Progenitor cell of endocrine pancreas (in vitro differentiated cells): Measurements from ENCODE around the gene CIC. TPM values are rescaled to one million over a fixed set of nuclear protein-coding genes. Genes with fewer than 3 reads are reported as not detected.
A peak's percentile ranks its signal among the peaks of the same experiment; 100 is the strongest.

Experiments
- DNase-seq: peaks from one replicate; pipeline ENCODE4 v3.0.0; 2021; ENCODE audit warnings: low spot score; ENCODE audit not compliant: unreplicated experiment
- H3K27ac Mint-ChIP-seq: 2 replicates; pipeline ENCODE4 v1.8.0; 2021; ENCODE audit warnings: mild to moderate bottlenecking, moderate library complexity, mixed read lengths
- H3K27me3 Mint-ChIP-seq: 2 replicates; pipeline ENCODE4 v1.8.0; 2021; ENCODE audit warnings: mixed read lengths
- H3K36me3 Mint-ChIP-seq: 2 replicates; pipeline ENCODE4 v1.8.0; 2022; ENCODE audit warnings: mixed read lengths; ENCODE audit not compliant: insufficient read depth
- H3K4me1 Mint-ChIP-seq: 2 replicates; pipeline ENCODE4 v1.8.0; 2021; ENCODE audit warnings: low read depth, mixed read lengths
- H3K4me3 Mint-ChIP-seq: 2 replicates; pipeline ENCODE4 v1.8.0; 2021; ENCODE audit warnings: low read depth, mild to moderate bottlenecking, moderate library complexity, mixed read lengths
- H3K9me3 Mint-ChIP-seq: 2 replicates; pipeline ENCODE4 v1.8.0; 2021; ENCODE audit warnings: low read depth, mixed read lengths
- long read RNA-seq: library from polyadenylated mRNA; unstranded; transcript quantifications from one replicate; pipeline ENCODE4 v2.0.0, GENCODE V29; 2020
- total RNA-seq: library from RNA; stranded (reverse); gene quantifications from 2 replicates; pipeline ENCODE4 v1.2.1, GENCODE V29; 2021
- TF ChIP-seq, protein P1 (sequence below): fragments of 200-600 bp; sonication (generic); IDR thresholded peaks from one replicate; pipeline ENCODE4 v1.5.0; 2021; ENCODE audit warnings: antibody characterized with exemption, mild to moderate bottlenecking; ENCODE audit not compliant: unreplicated experiment

The CIC gene
- 86.0 and 87.2 TPM in 2 replicates for total RNA-seq
- long read RNA-seq = 0 reads

DNA sequence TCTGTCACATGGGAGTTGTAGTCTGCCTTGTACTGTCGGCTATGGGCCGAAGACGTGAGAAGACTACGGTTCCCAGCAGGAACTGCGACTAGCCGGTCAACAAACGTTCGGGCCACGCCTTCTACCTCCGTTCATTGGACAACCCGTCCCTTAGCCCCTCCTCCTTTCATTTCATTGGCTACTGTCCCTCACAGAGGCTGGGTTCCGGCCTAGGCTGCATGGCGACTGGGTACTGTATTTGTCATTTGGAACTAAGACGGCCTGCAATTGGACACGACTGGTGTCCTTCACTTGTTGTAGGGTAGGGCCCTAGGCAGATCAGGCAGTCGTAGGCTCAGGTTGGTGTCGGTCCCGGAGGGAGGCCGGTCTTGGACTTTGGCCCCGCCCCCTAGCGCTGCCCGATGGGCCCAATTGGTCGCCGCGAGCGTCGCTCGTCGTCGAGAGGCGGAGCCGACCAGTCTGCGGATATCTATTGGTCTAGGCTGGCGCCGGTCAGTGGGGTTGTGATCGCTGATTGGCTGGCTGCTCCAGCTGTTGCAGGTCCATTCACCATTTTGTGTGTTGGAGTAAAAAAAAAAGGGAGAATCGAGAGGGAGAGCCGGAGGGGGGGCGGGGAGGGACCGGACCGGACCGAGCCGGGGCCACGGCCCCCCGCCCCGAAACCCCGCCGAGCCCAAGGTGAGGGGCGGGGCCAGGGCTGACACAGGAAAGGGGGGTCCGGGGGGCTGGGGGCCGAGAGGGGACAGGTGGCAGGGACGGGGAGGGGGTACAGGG is at the start of gene CIC:
Gene CIC (plus strand): TSS at position 549 of the 774 bp plus-strand sequence. CDS start 2,532 bp downstream, outside the sequence.
- DNase-seq = peak; percentile 98
- Mint-ChIP-seq H3K9me3 (no peaks in the 10 kb centered on the region), H3K4me1 (peaks cover 22% of the 10 kb centered on the region), H3K27me3 (no peaks in the 10 kb centered on the region), H3K27ac (peak within 1 kb of the TSS; percentile 91), H3K36me3 (peaks cover 7% of the 10 kb centered on the region), H3K4me3 (no peak within 1 kb of the TSS)
- TF ChIP-seq, protein P1, sequence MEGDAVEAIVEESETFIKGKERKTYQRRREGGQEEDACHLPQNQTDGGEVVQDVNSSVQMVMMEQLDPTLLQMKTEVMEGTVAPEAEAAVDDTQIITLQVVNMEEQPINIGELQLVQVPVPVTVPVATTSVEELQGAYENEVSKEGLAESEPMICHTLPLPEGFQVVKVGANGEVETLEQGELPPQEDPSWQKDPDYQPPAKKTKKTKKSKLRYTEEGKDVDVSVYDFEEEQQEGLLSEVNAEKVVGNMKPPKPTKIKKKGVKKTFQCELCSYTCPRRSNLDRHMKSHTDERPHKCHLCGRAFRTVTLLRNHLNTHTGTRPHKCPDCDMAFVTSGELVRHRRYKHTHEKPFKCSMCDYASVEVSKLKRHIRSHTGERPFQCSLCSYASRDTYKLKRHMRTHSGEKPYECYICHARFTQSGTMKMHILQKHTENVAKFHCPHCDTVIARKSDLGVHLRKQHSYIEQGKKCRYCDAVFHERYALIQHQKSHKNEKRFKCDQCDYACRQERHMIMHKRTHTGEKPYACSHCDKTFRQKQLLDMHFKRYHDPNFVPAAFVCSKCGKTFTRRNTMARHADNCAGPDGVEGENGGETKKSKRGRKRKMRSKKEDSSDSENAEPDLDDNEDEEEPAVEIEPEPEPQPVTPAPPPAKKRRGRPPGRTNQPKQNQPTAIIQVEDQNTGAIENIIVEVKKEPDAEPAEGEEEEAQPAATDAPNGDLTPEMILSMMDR = no peak

DNA sequence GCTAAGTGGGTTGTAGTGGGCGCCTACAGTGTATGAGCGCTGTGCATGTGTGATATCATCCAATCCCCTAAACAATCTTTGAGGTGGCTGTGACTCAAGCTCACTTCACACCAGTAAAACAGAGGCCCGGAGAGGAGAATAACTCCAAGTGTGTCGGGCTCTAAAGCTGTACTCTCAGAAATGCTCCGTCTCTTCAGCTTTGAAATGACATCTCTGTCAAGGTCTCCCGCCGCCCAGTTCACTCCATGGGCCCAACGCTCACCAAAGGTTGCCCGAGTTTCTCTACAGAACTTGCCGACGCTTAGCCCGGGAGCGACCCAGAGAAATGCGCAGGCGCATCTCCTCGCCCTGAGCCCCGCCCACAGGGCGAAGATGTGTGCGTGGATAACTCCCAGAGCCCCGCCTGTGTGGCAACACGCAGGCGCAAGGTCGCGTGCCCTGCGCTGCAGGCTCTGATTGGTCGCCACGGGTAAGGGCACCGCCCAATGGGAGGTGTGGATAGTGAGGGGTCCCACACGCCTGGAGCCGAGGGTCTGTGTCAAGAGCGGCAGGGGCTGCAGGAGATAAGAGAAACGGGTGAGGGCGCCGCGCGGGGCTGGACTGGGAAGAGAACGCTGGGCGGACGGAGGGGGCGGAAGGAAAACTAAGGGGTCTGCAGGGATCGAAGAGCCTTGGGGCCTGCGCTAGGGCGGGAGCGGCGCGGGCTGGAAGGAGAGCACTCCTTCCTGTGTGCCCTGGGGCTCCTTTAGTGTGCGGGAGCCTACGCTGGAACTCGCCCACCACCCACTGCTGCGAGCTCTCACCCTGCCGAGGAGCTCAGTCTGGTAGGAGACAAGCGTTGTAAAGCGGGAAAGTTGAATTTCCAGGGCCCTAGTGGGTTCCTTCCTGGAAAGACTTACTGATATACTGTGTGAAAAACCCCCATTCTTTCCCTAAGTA is 49.0 kb upstream of the CIC start, which contains the start of gene ZNF526:
Gene ZNF526 (plus strand): TSS at position 501 of the 939 bp plus-strand sequence. CDS start 4,092 bp downstream, outside the sequence.
- Mint-ChIP-seq H3K36me3 (peaks cover 6% of the 10 kb centered on the region), H3K4me1 (peaks cover 33% of the 10 kb centered on the region), H3K27me3 (no peaks in the 10 kb centered on the region), H3K27ac (peak within 1 kb of the TSS; percentile 95), H3K4me3 (peak within 1 kb of the TSS; percentile 91), H3K9me3 (no peaks in the 10 kb centered on the region)
- DNase-seq = peak; percentile 98
- TF ChIP-seq, protein P1 = peak; percentile 19

DNA sequence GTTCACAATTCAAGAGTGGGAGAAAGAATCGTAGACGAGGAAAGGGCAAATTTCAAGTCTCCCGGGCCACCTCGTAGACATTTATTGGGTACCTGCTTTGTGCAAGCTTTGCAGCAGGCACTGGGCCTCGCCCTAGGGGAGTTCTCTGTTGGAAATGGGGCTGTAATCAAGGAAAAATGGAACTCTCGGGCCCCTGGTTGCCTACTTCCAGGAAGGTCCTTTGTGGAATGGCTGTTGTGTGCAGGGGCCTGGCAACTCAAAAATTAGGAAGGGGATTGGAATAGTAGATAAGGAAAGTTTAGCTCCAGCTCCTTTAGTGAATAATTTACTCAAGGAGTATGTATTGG is 48.3 kb upstream of the CIC start:
- peaks cover 6% of the 10 kb centered on the region for H3K36me3 Mint-ChIP-seq
- peaks cover 28% of the 10 kb centered on the region for H3K4me1 Mint-ChIP-seq
- TF ChIP-seq, protein P1 = no peak
- no peak for DNase-seq
- H3K9me3 Mint-ChIP-seq = no peaks in the 10 kb centered on the region
- no peaks in the 10 kb centered on the region for H3K27me3 Mint-ChIP-seq
- peak overlapping the region; percentile 91 for H3K4me3 Mint-ChIP-seq
- peak overlapping the region; percentile 95 for H3K27ac Mint-ChIP-seq

- Mint-ChIP-seq H3K36me3 (peaks cover 18% of the 10 kb centered on the region), H3K9me3 (no peaks in the 10 kb centered on the region), H3K27ac (no peak overlapping the region), H3K4me1 (peaks cover 7% of the 10 kb centered on the region), H3K27me3 (no peaks in the 10 kb centered on the region), H3K4me3 (no peak overlapping the region)
- TF ChIP-seq, protein P1 = no peak
- no peak for DNase-seq
Observed at GRCh38 chr19:42224940-42225717, 43.9 kb upstream of the CIC start.
